Ovary (tissue), 3 donors: ENCODE measurements around the gene CST4.

Experiments
- EP300 ChIP-seq: sonication (generic); formaldehyde crosslinking; IDR thresholded peaks from one replicate; pipeline ENCODE4 v1.6.1; 2017; ENCODE audit warnings: antibody characterized with exemption
- POLR2A ChIP-seq: fragments of 450-650 bp; IDR thresholded peaks from one replicate; pipeline ENCODE4 v1.6.1; 2017; ENCODE audit warnings: antibody characterized with exemption, mild to moderate bottlenecking, moderate library complexity
- TF ChIP-seq, protein P1 (sequence below), 3 donors: fragments of 450-650 bp in 2 of 3; fragments of 200-600 bp in 1 of 3; IDR thresholded peaks; one replicate each; pipeline versions ENCODE4 v1.5.1 to v1.8.0; 2016 to 2022; ENCODE audit warnings: antibody characterized with exemption in 3 of 3, mild to moderate bottlenecking in 1 of 3
- donor health status: DM: no; HTN: no; CAD: no.

GRCh38 chr20:23658989-23659609, 29.7 kb downstream of the CST4 start:
- TF ChIP-seq, protein P1, sequence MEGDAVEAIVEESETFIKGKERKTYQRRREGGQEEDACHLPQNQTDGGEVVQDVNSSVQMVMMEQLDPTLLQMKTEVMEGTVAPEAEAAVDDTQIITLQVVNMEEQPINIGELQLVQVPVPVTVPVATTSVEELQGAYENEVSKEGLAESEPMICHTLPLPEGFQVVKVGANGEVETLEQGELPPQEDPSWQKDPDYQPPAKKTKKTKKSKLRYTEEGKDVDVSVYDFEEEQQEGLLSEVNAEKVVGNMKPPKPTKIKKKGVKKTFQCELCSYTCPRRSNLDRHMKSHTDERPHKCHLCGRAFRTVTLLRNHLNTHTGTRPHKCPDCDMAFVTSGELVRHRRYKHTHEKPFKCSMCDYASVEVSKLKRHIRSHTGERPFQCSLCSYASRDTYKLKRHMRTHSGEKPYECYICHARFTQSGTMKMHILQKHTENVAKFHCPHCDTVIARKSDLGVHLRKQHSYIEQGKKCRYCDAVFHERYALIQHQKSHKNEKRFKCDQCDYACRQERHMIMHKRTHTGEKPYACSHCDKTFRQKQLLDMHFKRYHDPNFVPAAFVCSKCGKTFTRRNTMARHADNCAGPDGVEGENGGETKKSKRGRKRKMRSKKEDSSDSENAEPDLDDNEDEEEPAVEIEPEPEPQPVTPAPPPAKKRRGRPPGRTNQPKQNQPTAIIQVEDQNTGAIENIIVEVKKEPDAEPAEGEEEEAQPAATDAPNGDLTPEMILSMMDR (IDR thresholded peaks at IDR 0.05) = no peak
- TF ChIP-seq POLR2A (no peak), EP300 (no peak)
